AG04449 (cell line): Measurements from ENCODE around the gene LPCAT4.
"Not testable (repeated sequence)": the region's sequence is repeated elsewhere in the genome, so short reads cannot be mapped to it uniquely, and the experiment has no call there.

Experiments
- CTCF ChIA-PET: fragments of 350-600 bp; formaldehyde crosslinking; extraction: SDS; loops from one replicate; lab custom pipeline; 2021; ENCODE audit warnings: antibody characterized with exemption; lab: Yijun Ruan, JAX
- POLR2A ChIA-PET: fragments of 400-600, 350-600 bp; formaldehyde crosslinking; extraction: SDS; loops from one replicate; lab custom pipeline; 2020; ENCODE audit warnings: antibody characterized with exemption, inconsistent platforms; lab: Yijun Ruan, JAX
- DNase-seq: peaks from one replicate; pipeline ENCODE4 v3.0.0-alpha.2; 2010; ENCODE audit warnings: low read depth, low spot score
- H3K4me3 ChIP-seq: 2 replicates; pipeline ENCODE4 v1.5.1; 2011; ENCODE audit warnings: low read depth, mild to moderate bottlenecking, control low read depth, low read length
- TF ChIP-seq, protein P1 (sequence below): IDR thresholded peaks from one replicate; pipeline ENCODE4 v1.5.1; 2011; ENCODE audit warnings: mild to moderate bottlenecking, moderate library complexity, low read length, control low read depth, inconsistent platforms; ENCODE audit not compliant: insufficient read depth; ENCODE audit errors: missing control alignments

Gene LPCAT4

DNA sequence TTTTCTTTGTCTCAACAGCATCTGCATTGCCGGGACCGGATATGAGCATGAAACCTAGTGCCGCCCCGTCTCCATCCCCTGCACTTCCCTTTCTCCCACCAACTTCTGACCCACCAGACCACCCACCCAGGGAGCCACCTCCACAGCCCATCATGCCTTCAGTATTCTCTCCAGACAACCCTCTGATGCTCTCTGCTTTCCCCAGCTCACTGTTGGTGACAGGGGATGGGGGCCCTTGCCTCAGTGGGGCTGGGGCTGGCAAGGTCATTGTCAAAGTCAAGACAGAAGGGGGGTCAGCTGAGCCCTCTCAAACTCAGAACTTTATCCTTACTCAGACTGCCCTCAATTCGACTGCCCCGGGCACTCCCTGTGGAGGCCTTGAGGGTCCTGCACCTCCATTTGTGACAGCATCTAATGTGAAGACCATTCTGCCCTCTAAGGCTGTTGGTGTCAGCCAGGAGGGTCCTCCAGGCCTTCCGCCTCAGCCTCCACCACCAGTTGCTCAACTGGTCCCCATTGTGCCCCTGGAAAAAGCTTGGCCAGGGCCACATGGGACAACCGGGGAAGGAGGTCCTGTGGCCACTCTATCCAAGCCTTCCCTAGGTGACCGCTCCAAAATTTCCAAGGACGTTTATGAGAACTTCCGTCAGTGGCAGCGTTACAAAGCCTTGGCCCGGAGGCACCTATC lies 18.9 kb downstream of the LPCAT4 start:
- TF ChIP-seq, protein P1, sequence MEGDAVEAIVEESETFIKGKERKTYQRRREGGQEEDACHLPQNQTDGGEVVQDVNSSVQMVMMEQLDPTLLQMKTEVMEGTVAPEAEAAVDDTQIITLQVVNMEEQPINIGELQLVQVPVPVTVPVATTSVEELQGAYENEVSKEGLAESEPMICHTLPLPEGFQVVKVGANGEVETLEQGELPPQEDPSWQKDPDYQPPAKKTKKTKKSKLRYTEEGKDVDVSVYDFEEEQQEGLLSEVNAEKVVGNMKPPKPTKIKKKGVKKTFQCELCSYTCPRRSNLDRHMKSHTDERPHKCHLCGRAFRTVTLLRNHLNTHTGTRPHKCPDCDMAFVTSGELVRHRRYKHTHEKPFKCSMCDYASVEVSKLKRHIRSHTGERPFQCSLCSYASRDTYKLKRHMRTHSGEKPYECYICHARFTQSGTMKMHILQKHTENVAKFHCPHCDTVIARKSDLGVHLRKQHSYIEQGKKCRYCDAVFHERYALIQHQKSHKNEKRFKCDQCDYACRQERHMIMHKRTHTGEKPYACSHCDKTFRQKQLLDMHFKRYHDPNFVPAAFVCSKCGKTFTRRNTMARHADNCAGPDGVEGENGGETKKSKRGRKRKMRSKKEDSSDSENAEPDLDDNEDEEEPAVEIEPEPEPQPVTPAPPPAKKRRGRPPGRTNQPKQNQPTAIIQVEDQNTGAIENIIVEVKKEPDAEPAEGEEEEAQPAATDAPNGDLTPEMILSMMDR: no peak
- ChIA-PET POLR2A (no interaction called here), CTCF (interaction anchor here (1.0 to 2.1 kb wide), 3 partner anchors 10 to 19 kb away, joined by 3 to 6 read pairs (median 5); partner anchors contain the start of genes LPCAT4 and SLC12A6)
- DNase-seq: no peak
- H3K4me3 ChIP-seq: no peak overlapping the region

DNA sequence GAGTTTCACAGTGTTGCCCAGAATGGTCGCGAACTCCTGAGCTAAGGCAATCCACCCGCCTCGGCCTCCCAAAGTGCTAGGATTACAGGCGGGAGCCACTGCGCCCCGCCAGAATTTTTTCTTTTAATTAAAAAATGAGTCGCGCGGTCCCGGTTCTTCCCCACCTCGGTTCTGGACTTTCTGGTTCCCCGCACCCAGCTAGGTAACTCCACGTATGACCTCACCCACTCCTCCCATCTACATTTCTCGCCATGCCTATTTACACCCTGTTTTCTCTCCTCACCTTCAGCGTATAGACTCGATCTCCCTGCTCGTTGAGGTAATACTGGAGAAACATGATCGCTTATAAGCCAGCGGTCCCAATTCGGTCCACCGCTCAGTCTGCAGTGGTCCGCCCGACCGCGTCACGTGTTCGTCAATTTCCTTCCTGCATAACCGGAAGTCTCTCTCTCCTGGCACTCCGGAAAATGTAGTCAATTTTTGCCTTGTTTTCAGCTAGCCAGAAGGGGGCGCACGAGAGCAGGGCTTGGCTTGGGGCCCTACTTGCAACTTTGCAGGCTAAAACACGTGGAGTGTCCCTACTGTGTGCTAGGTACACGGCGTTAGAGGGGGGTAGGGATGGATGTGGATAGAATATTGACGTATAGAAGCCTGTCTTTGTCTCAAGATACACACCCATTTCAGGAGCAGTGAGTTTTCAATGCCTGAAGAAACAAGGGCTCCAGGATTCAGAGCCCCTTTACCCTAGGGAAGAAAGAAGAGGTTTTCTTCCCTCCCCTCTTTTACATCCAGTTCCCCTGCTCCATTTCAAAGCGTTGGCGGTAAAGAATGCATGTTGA lies 24.0 kb downstream of the LPCAT4 start, which contains the start of the genes NOP10 and NUTM1:
TSS of gene NOP10 (minus strand) at position 400 of the 839 bp plus-strand sequence. CDS start at position 337, 63 bp downstream.
TSS of gene NUTM1 (plus strand) at position 579 of the 839 bp plus-strand sequence. CDS start 382 bp downstream, outside the sequence.
- ChIA-PET POLR2A (interaction anchor here (0.6 to 1.7 kb wide), 6 partner anchors 8 to 646 kb away, joined by 3 to 6 read pairs (median 4); partner anchors contain the start of gene GOLGA8B), CTCF (interaction anchor here (0.7 to 2.5 kb wide), 23 partner anchors 9 to 282 kb away, joined by 3 to 29 read pairs (median 4); partner anchors contain the start of genes EMC4 and LPCAT4)
- H3K4me3 ChIP-seq: peak within 1 kb of the TSS; percentile 99
- TF ChIP-seq, protein P1: peak; percentile 95
- no peak for DNase-seq

DNA sequence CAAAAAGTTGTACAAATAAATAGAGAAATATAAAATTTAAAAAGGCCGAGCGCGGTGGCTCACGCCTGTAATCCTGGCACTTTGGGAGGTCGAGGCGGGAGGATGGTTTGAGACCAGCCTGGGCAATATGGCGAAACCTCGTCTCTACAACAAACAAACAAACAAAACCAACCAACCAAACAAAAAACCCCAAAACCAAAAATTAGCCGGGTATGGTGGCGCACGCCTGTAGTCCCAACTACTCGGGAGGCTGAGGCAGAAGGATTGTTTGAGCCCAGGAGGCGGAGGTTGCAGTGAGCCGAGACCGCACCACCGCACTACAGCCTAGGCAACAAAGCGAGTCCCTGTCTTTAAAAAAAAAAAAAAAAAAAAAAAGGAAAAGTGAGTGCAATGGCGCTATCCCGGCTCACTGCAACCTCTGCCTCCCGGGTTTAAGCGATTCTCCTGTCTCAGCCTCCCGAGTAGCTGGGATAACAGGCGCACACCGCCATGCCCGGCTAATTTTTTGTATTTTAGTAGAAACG lies 24.7 kb downstream of the LPCAT4 start:
- peak overlapping the region; percentile 99 for H3K4me3 ChIP-seq
- DNase-seq: not testable (repeated sequence)
- POLR2A ChIA-PET: interaction anchor here (1.0 to 1.7 kb wide), 4 partner anchors 9 to 241 kb away, joined by 3 to 6 read pairs (median 4); partner anchors contain the start of gene GOLGA8B
- CTCF ChIA-PET: interaction anchor here (0.7 to 2.5 kb wide), 14 partner anchors 9 to 206 kb away, joined by 3 to 29 read pairs (median 4); partner anchors contain the start of genes EMC4 and LPCAT4

DNA sequence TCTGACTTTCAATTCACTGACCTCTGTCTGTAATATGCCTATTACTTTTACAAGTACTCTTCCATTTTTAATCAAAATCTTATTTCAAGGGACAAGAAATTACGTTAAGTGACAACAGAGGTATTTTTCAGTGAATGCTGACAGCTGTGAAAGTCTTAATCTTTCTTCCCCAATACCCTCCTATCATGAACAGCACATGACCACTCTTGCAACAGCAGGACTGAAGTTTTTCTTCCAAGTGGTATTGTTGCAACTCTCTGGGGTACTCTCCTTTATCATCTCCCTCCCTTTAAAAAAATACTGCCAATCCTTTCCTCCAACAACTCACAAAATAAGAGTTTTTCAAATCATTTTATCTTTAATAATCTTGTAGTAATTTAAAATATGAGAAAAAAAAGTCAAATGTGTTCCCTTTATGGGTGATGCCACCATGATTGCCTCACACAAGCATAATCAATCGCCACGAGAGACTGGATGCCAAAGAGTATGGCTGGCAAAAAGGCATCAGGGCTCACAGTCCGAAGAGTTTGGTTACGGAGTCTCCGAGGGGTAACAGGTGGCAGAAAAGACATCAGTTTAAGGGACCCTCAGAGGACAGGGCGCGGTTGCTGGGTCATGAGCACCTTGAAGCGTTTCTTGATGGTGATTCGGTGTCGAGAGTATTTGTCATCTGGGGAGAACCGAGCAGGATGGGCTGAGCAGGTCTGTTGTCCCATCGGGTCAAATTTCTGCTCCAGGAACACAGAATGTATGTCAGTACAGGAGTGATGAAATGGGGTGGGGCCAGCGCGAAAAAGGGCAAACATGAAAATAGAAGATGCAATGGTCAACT lies 25.4 kb downstream of the LPCAT4 start:
- DNase-seq: no peak
- POLR2A ChIA-PET: no interaction called here
- CTCF ChIA-PET: interaction anchor here (2.5 kb wide), 1 partner anchor 26 kb away, joined by 15 read pairs; the partner anchor contains the start of gene LPCAT4
- H3K4me3 ChIP-seq: peak overlapping the region; percentile 99
- TF ChIP-seq, protein P1: no peak

DNA sequence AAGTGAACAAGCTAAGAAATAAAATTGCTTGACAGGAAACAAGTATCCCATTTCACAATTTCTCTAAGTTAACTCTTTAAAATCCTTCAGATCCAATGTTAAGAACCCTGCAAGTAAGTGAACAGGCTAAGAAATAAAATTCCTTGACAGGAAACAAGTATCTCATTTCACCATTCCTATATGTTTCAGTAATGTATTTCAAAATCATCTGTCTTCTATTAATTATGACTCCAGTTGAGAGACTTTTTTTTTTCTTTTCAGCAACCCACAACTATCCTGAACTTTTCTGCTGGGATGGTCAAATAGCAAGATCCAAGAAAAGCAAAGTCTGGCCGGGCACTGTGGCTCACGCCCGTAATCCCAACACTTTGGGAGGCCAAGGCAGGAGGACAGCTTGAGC lies 27.1 kb downstream of the LPCAT4 start:
- no peak overlapping the region for H3K4me3 ChIP-seq
- DNase-seq: no peak
- ChIA-PET CTCF (interaction anchor here (1.0 to 2.8 kb wide), 4 partner anchors 11 to 230 kb away, joined by 3 to 17 read pairs (median 6); partner anchors contain the start of gene LPCAT4), POLR2A (no interaction called here)
- TF ChIP-seq, protein P1: no peak
